Glutamatergic neuron (in vitro differentiated cells): Measurements from ENCODE around the gene RNU7-1. TPM values are rescaled to one million over a fixed set of nuclear protein-coding genes. Genes with fewer than 3 reads are reported as not detected.

Experiments
- DNase-seq: peaks from one replicate; pipeline ENCODE4 v3.0.0; 2022
- H3K27ac Mint-ChIP-seq: one replicate; pipeline ENCODE4 v1.8.0; 2020; ENCODE audit warnings: mild to moderate bottlenecking, mixed read lengths, inconsistent platforms; ENCODE audit not compliant: unreplicated experiment
- H3K27me3 Mint-ChIP-seq: one replicate; pipeline ENCODE4 v1.8.0; 2020; ENCODE audit warnings: mild to moderate bottlenecking, moderate library complexity, mixed read lengths, inconsistent platforms; ENCODE audit not compliant: unreplicated experiment
- H3K36me3 Mint-ChIP-seq: one replicate; pipeline ENCODE4 v1.8.0; 2020; ENCODE audit warnings: mild to moderate bottlenecking, mixed read lengths, inconsistent platforms; ENCODE audit not compliant: unreplicated experiment
- H3K4me1 Mint-ChIP-seq: one replicate; pipeline ENCODE4 v1.8.0; 2020; ENCODE audit warnings: mild to moderate bottlenecking, low read depth, mixed read lengths, inconsistent platforms; ENCODE audit not compliant: unreplicated experiment
- H3K4me3 Mint-ChIP-seq: one replicate; pipeline ENCODE4 v1.8.0; 2020; ENCODE audit warnings: mild to moderate bottlenecking, mixed read lengths, inconsistent platforms; ENCODE audit not compliant: unreplicated experiment
- H3K9me3 Mint-ChIP-seq: one replicate; pipeline ENCODE4 v1.8.0; 2020; ENCODE audit warnings: mild to moderate bottlenecking, moderate library complexity, mixed read lengths, inconsistent platforms; ENCODE audit not compliant: unreplicated experiment
- CTCF ChIP-seq: fragments of 200-600 bp; sonication (generic); IDR thresholded peaks from one replicate; pipeline ENCODE4 v1.5.0; 2021; ENCODE audit not compliant: partially characterized antibody, unreplicated experiment
- total RNA-seq: library from RNA; stranded (reverse); fragmentation: NEBNext Ultra II Directional; extraction: Animal tissue kit (Norgen Biotek cat#: 25700); gene quantifications from one replicate; pipeline ENCODE4 v1.2.1, GENCODE V29; 2021; ENCODE audit not compliant: unreplicated experiment

Gene RNU7-1
- total RNA-seq, 1 donor from 2014 or later, result not detected

- Mint-ChIP-seq H3K4me3 (peak overlapping the region; percentile 34), H3K27ac (peak overlapping the region; percentile 17), H3K36me3 (no peaks in the 10 kb centered on the region), H3K27me3 (peaks cover 5% of the 10 kb centered on the region), H3K9me3 (peaks cover 7% of the 10 kb centered on the region), H3K4me1 (peaks cover 3% of the 10 kb centered on the region)
- no peak for DNase-seq
- TF ChIP-seq CTCF, result no peak
Observed at GRCh38 chr12:6963016-6963731, 19.6 kb downstream of the RNU7-1 start.

- no peak for TF ChIP-seq CTCF
- H3K27ac Mint-ChIP-seq, result peak overlapping the region; percentile 33
- no peak for DNase-seq
- H3K36me3 Mint-ChIP-seq, result no peaks in the 10 kb centered on the region
- H3K27me3 Mint-ChIP-seq, result peaks cover 2% of the 10 kb centered on the region
- H3K4me3 Mint-ChIP-seq, result no peak overlapping the region
- peaks cover 6% of the 10 kb centered on the region for H3K4me1 Mint-ChIP-seq
- peaks cover 5% of the 10 kb centered on the region for H3K9me3 Mint-ChIP-seq
Observed at GRCh38 chr12:6963791-6964413, 20.3 kb downstream of the RNU7-1 start.

GRCh38 chr12:6964605-6965025 lies 21.0 kb downstream of the RNU7-1 start:
- no peak for DNase-seq
- peaks cover 11% of the 10 kb centered on the region for H3K4me1 Mint-ChIP-seq

GRCh38 chr12:6965026-6965661 lies 21.5 kb downstream of the RNU7-1 start:
- peaks cover 2% of the 10 kb centered on the region for H3K27me3 Mint-ChIP-seq
- H3K27ac Mint-ChIP-seq, result peak overlapping the region; percentile 33
- no peak overlapping the region for H3K4me3 Mint-ChIP-seq
- peaks cover 8% of the 10 kb centered on the region for H3K9me3 Mint-ChIP-seq
- peaks cover 11% of the 10 kb centered on the region for H3K4me1 Mint-ChIP-seq
- DNase-seq, result peak; percentile 87
- no peaks in the 10 kb centered on the region for H3K36me3 Mint-ChIP-seq
- TF ChIP-seq CTCF, result peak; percentile 90

More at GRCh38 chr12:6964605-6965025, 21.0 kb downstream of the RNU7-1 start:
- H3K36me3 Mint-ChIP-seq, result no peaks in the 10 kb centered on the region
- TF ChIP-seq CTCF, result no peak
- no peak overlapping the region for H3K4me3 Mint-ChIP-seq
- H3K27me3 Mint-ChIP-seq, result peaks cover 2% of the 10 kb centered on the region
- peak overlapping the region; percentile 33 for H3K27ac Mint-ChIP-seq
- H3K9me3 Mint-ChIP-seq, result peaks cover 6% of the 10 kb centered on the region

- H3K36me3 Mint-ChIP-seq, result no peaks in the 10 kb centered on the region
- no peak for DNase-seq
- peaks cover 9% of the 10 kb centered on the region for H3K9me3 Mint-ChIP-seq
- H3K27me3 Mint-ChIP-seq, result peaks cover 2% of the 10 kb centered on the region
- no peak overlapping the region for H3K4me3 Mint-ChIP-seq
- H3K4me1 Mint-ChIP-seq, result peaks cover 12% of the 10 kb centered on the region
- H3K27ac Mint-ChIP-seq, result no peak overlapping the region
- no peak for TF ChIP-seq CTCF
Observed at GRCh38 chr12:6965714-6966113, 22.1 kb downstream of the RNU7-1 start.
